Cardiac muscle cell (in vitro differentiated cells and primary cell): ENCODE results near the gene ASPHD1. TPM values are rescaled to one million over a fixed set of nuclear protein-coding genes. Genes with fewer than 3 reads are reported as not detected.
"Not testable (repeated sequence)": the region's sequence is repeated elsewhere in the genome, so short reads cannot be mapped to it uniquely, and the experiment has no call there.

Experiments
- DNase-seq, 2 donors: peaks; one replicate each; pipeline versions ENCODE4 v3.0.0 to v3.0.0-alpha.2; 2010 to 2017; ENCODE audit warnings: low read depth in 1 of 2, low spot score in 1 of 2
- H3K27ac ChIP-seq: fragments of 200-600 bp; sonication (generic); 2 replicates; pipeline ENCODE4 v1.5.1; 2016
- H3K27me3 ChIP-seq: fragments of 200-600 bp; sonication (generic); 2 replicates; pipeline ENCODE4 v1.6.0; 2016; ENCODE audit warnings: control low read depth
- H3K36me3 ChIP-seq: fragments of 200-600 bp; sonication (generic); 2 replicates; pipeline ENCODE4 v1.5.1; 2016; ENCODE audit warnings: control low read depth
- H3K4me1 ChIP-seq: fragments of 200-600 bp; sonication (generic); 2 replicates; pipeline ENCODE4 v1.8.1; 2017; ENCODE audit warnings: low read depth, mild to moderate bottlenecking, mixed run types
- H3K4me3 ChIP-seq: fragments of 200-600 bp; sonication (generic); 2 replicates; pipeline ENCODE4 v1.5.1; 2016; ENCODE audit warnings: mild to moderate bottlenecking
- H3K9me3 ChIP-seq: fragments of 200-600 bp; sonication (generic); 2 replicates; pipeline ENCODE4 v1.5.1; 2017; ENCODE audit warnings: low read depth, mild to moderate bottlenecking, control low read depth
- CTCF ChIP-seq: IDR thresholded peaks from 2 replicates; pipeline ENCODE4 v1.5.1; 2012; ENCODE audit warnings: low read depth, mild to moderate bottlenecking, low read length
- polyA plus RNA-seq: library from polyadenylated mRNA; unstranded; fragments of >200 nt; fragmentation: Nextera tagmentation; extraction: Ambion mirVana; gene quantifications from 2 replicates; pipeline ENCODE4 v1.2.1, GENCODE V29; 2016
- total RNA-seq: library from RNA; depleted of rRNA; stranded (reverse); fragments of >200 nt; gene quantifications from 2 replicates; pipeline ENCODE4 v1.2.3, GENCODE V29; 2016

The ASPHD1 gene
- total and polyA plus RNA-seq, 2 experiments from 2014 or later = 1.8 to 2.3 TPM

- no peak for TF ChIP-seq CTCF
- no peak for DNase-seq
- peaks cover 5% of the 10 kb centered on the region for H3K36me3 ChIP-seq
- H3K4me1 ChIP-seq = no peaks in the 10 kb centered on the region
- H3K4me3 ChIP-seq = no peak overlapping the region
- peak overlapping the region; percentile 99 for H3K27ac ChIP-seq
- no peaks in the 10 kb centered on the region for H3K9me3 ChIP-seq
- no peaks in the 10 kb centered on the region for H3K27me3 ChIP-seq
These were observed 36.7 kb upstream of the ASPHD1 start for GRCh38 chr16:29863669-29863984.

- DNase-seq = no peak
- H3K4me3 ChIP-seq = no peak overlapping the region
These were observed 36.1 kb upstream of the ASPHD1 start for GRCh38 chr16:29864205-29864604.

GRCh38 chr16:29868396-29869009, 31.8 kb upstream of the ASPHD1 start:
- Histone ChIP-seq H3K27ac (no peak overlapping the region), H3K27me3 (no peaks in the 10 kb centered on the region), H3K4me1 (no peaks in the 10 kb centered on the region), H3K36me3 (no peaks in the 10 kb centered on the region), H3K9me3 (no peaks in the 10 kb centered on the region), H3K4me3 (no peak overlapping the region)
- DNase-seq = no peak
- no peak for TF ChIP-seq CTCF

More at GRCh38 chr16:29864205-29864604, 36.1 kb upstream of the ASPHD1 start:
- Histone ChIP-seq H3K27me3 (no peaks in the 10 kb centered on the region), H3K27ac (no peak overlapping the region), H3K36me3 (no peaks in the 10 kb centered on the region), H3K9me3 (no peaks in the 10 kb centered on the region), H3K4me1 (no peaks in the 10 kb centered on the region)
- TF ChIP-seq CTCF = no peak

GRCh38 chr16:29869067-29869466, 31.2 kb upstream of the ASPHD1 start:
- H3K27me3 ChIP-seq, H3K36me3 ChIP-seq, H3K4me3 ChIP-seq, H3K27ac ChIP-seq, DNase-seq, H3K9me3 ChIP-seq, H3K4me1 ChIP-seq: not testable (repeated sequence)

- Histone ChIP-seq H3K4me1 (no peaks in the 10 kb centered on the region), H3K27ac (no peak overlapping the region), H3K27me3 (peaks cover 12% of the 10 kb centered on the region), H3K9me3 (no peaks in the 10 kb centered on the region), H3K4me3 (no peak overlapping the region), H3K36me3 (no peaks in the 10 kb centered on the region)
- DNase-seq = no peak
- TF ChIP-seq CTCF = no peak
These were observed 28.3 kb upstream of the ASPHD1 start for GRCh38 chr16:29871822-29872546.

- Histone ChIP-seq H3K4me3 (no peak overlapping the region), H3K27ac (no peak overlapping the region), H3K36me3 (no peaks in the 10 kb centered on the region), H3K4me1 (no peaks in the 10 kb centered on the region), H3K9me3 (no peaks in the 10 kb centered on the region), H3K27me3 (peaks cover 18% of the 10 kb centered on the region)
- no peak for TF ChIP-seq CTCF
- no peak for DNase-seq
These were observed 27.0 kb upstream of the ASPHD1 start for GRCh38 chr16:29873319-29873718.
